Suprapubic skin (tissue), 3 donors: Measurements from ENCODE around the gene C3orf20.

ENCODE experiments used
- CTCF ChIP-seq, 2 donors: fragments of 200-600 bp in 1 of 2; fragments of 450-650 bp in 1 of 2; sonication (generic) in 1 of 2; IDR thresholded peaks; one replicate each; pipeline ENCODE4 v1.5.1; 2016 to 2019; ENCODE audit warnings: antibody characterized with exemption in 2 of 2, mild to moderate bottlenecking in 1 of 2, moderate library complexity in 1 of 2
- POLR2A ChIP-seq, 2 donors: fragments of 450-650 bp; IDR thresholded peaks; one replicate each; pipeline ENCODE4 v1.6.1; 2017; ENCODE audit warnings: antibody characterized with exemption in 2 of 2, mild to moderate bottlenecking in 2 of 2, moderate library complexity in 2 of 2

GRCh38 chr3:14806641-14807263 is 131.8 kb downstream of the C3orf20 start:
- TF ChIP-seq POLR2A (IDR thresholded peaks at IDR 0.05) (no peak), CTCF (IDR thresholded peaks at IDR 0.05) (no peak)
